C4-2B (cell line): Measurements from ENCODE around the gene ZFP91.
A peak's percentile ranks its signal among the peaks of the same experiment; 100 is the strongest.

Experiments used
- H3K27ac ChIP-seq: fragments of 450-650 bp; 2 replicates; pipeline ENCODE4 v1.5.1; 2017
- CTCF ChIP-seq: fragments of 450-650 bp; conservative IDR thresholded peaks from 2 replicates; pipeline ENCODE4 v1.5.1; 2017; ENCODE audit warnings: mild to moderate bottlenecking
- ZFX ChIP-seq: fragments of 450-650 bp; IDR thresholded peaks from 2 replicates; pipeline ENCODE4 v1.6.1; 2017

ZFP91 gene

GRCh38 chr11:58576887-58577471, 1.9 kb upstream of the ZFP91 start:
- TF ChIP-seq ZFX (no peak), CTCF (peak; percentile 66)
- peak overlapping the region; percentile 93 for H3K27ac ChIP-seq

DNA sequence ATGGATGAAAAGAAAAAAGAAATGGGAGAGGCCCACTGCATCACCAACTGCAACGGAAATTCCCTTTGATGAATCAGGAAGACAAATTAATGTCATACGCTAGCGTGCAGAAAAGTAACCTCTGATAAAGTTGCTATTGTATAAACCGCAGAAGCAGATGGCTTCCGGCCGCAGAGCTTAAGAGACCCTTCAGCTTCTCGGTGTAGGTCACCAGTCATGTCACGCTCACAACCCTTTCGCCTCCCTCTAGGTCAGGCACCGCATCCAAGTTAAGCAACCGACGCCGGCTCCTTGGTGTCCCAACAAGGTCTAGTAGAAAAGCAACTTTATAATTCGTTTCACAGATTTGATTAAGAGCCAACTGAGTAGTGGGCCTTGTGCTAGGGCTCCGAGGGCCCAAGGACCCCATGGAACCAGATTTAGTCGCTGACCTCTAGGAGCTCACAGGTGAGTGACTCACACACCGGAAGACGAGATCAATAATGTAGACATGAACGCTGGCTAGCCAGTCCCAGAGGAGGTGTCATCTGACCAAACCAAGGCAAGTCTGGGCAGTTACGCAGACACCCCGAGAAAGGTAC, 1.2 kb upstream of the ZFP91 start:
- no peak for TF ChIP-seq CTCF
- peak; percentile 43; the same call in 1 of the 2 replicates for TF ChIP-seq ZFX
- peak overlapping the region; percentile 93 for H3K27ac ChIP-seq

DNA sequence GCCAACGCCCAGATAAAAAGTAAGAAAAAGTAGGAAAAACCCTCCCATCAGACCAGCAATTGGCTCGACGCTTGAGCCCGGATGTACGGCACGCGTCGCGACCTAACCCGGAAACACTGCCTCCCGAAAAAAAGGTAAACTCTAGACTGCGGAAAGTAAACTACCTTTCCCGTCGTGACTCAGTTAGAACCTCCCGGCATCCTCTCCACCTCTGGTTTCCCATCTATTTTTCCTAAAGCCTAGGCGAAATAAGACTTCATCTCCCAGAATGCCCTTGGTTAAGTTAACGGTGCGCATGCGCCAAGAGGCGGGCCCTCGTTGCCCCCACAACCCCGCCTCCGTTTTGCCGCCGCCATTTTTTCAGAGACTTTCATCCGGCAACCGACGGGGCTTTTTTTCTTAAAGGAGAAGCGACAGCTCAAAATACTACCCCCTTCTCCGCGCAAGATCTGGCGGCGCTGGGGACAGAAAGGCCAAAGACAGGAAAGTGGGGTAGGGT, 678 bp upstream of the ZFP91 start:
- TF ChIP-seq CTCF = no peak
- TF ChIP-seq ZFX = no peak

GRCh38 chr11:58579192-58580129, 598 bp downstream of the ZFP91 start:
- peak overlapping the region; percentile 93 for H3K27ac ChIP-seq

More for the DNA sequence above, 678 bp upstream of the ZFP91 start:
- H3K27ac ChIP-seq = peak overlapping the region; percentile 93

DNA sequence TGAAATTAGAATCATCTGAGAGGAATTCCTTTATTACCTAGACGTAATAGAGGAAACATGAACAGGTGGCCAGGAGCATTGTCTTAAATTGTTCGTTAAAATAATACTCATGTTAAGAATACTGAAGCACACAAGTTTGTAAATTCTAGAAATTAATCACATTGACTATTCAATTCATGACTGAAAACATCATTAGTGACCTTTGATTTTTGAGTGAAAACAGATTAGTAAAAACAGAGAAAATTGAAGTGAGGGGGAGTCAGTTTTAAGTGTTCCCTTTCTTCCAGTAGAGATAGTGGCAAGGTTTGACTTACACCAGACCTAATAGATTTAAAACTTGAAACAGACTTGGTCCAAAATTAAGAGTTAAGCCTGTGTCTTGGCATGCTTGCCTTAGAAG, 1.4 kb downstream of the ZFP91 start:
- TF ChIP-seq ZFX (no peak), CTCF (no peak)

More at GRCh38 chr11:58579192-58580129, 598 bp downstream of the ZFP91 start:
- TF ChIP-seq CTCF = peak; percentile 83
- TF ChIP-seq ZFX = peak; percentile 90

GRCh38 chr11:58582437-58582836, 3.6 kb downstream of the ZFP91 start:
- TF ChIP-seq CTCF (no peak), ZFX (no peak)
- no peak overlapping the region for H3K27ac ChIP-seq

More for the DNA sequence above, 1.4 kb downstream of the ZFP91 start:
- no peak overlapping the region; the same call in 1 of the 2 replicates for H3K27ac ChIP-seq
